ENCODE measurements around the gene ADORA2A.

The ADORA2A gene

DNA sequence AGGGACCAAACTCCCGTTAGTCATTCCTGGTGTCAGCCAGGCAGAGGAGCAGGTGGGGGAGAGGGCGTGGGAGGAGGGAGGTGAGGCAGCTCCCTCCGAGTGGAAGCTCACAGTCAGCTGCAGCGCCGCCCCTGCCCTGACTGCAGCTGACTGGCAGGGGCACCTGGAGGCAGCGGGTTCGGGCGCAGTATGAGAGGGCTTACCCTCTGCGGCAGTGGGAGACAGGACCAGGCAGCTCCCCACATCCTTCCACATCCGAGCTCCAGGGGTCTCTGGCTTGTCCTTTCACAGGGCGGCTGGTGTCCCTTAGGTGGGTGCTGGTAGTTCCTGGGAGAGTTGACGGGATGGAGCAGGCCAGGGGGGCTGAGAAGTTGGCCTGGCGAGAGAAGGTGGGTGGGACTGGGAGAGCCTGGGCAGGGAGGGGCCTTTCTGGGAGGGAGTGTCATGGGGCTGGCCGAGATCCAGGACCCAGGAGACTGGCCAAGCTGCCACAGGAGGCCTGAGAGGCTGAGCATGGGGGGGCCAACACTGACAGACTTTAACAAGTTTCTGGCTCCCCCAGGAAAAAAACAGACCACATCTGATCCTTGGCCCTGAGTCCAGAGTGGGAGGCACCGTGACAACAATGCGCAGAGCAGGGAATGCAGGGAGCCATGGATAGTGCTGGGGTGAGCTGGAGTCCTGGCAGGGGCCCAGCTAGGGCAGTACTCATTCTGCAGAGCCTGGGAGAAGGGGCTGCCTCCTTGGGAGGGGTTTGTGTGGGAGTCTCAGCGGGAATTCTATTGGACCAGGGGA, 4.9 kb downstream of the ADORA2A start:
- Histone ChIP-seq H3K4me3 (ENCODE audit: insufficient read depth, low read depth, low read length) (no peak overlapping the region), H3K27me3 (ENCODE audit: control insufficient read depth, insufficient read depth, low read length, poor library complexity, severe bottlenecking) (no peaks in the 10 kb centered on the region), H3K27ac (ENCODE audit: insufficient read depth, low read depth, low read length, poor library complexity, severe bottlenecking) (no peak overlapping the region), H3K9me3 (ENCODE audit: control insufficient read depth, low read length) (no peaks in the 10 kb centered on the region), H3K4me1 (ENCODE audit: control insufficient read depth, insufficient read depth, low read length) (peaks cover 20% of the 10 kb centered on the region), H3K36me3 (ENCODE audit: control insufficient read depth, insufficient read depth, low read length) (no peaks in the 10 kb centered on the region)
- WGBS, 2 experiments = 88 to 89% methylated on average over 17 of the region's 17 CpGs

DNA sequence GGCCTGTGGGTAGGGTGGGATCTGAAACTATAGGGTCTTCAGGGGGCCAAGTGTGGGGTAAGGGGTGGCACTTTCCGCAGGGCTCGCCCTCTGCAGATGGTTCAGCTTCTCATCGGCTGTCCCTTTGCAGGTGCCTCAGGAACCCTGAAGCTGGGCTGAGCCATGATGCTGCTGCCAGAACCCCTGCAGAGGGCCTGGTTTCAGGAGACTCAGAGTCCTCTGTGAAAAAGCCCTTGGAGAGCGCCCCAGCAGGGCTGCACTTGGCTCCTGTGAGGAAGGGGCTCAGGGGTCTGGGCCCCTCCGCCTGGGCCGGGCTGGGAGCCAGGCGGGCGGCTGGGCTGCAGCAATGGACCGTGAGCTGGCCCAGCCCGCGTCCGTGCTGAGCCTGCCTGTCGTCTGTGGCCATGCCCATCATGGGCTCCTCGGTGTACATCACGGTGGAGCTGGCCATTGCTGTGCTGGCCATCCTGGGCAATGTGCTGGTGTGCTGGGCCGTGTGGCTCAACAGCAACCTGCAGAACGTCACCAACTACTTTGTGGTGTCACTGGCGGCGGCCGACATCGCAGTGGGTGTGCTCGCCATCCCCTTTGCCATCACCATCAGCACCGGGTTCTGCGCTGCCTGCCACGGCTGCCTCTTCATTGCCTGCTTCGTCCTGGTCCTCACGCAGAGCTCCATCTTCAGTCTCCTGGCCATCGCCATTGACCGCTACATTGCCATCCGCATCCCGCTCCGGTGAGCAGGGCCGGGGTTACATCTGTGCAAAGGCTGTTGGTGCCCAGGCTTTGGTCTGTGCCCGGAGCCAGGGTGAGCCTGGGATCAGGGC, 5.8 kb downstream of the ADORA2A start:
- no peaks in the 10 kb centered on the region for H3K36me3 ChIP-seq (ENCODE audit: control insufficient read depth, insufficient read depth, low read length)
- H3K27ac ChIP-seq (ENCODE audit: insufficient read depth, low read depth, low read length, poor library complexity, severe bottlenecking) = no peak overlapping the region
- H3K9me3 ChIP-seq (ENCODE audit: control insufficient read depth, low read length) = no peaks in the 10 kb centered on the region
- H3K4me1 ChIP-seq (ENCODE audit: control insufficient read depth, insufficient read depth, low read length) = peaks cover 20% of the 10 kb centered on the region
- WGBS, 2 experiments = 95 to 97% methylated on average over 34 of the region's 34 CpGs
- no peak overlapping the region for H3K4me3 ChIP-seq (ENCODE audit: insufficient read depth, low read depth, low read length)
- H3K27me3 ChIP-seq (ENCODE audit: control insufficient read depth, insufficient read depth, low read length, poor library complexity, severe bottlenecking) = no peaks in the 10 kb centered on the region

DNA sequence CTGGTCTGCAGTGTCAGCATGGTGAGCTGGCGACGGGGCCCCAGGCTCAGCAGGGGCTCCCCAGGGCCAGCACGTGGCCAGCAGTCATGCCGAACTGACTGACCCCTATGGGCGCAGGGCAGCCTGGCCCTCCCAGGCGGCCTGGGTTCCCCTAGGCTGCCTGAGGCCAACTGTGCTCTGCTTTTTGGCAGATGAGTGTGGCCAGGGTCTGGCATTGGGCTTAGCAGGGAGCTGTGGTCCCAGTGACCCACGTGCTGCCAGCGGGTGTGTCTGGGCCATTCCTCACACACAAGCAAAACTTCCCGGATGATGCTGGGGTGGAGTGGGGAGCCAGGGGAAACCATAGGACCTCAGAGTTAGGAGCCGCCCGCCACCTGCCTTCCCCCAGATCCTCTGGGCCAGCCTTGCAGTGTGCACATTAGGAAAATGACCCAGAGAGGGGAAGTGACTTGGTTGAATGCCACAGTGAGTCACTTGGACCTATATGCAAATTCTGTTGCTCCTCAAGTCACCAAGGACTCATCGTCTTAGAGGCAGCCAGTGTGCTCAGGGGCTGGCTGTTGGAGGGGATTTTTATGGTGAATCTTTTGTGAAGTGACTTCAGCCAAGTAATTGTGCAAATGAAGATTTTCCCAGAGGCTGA, 6.5 kb downstream of the ADORA2A start:
- H3K9me3 ChIP-seq (ENCODE audit: control insufficient read depth, low read length) = no peaks in the 10 kb centered on the region
- H3K27ac ChIP-seq (ENCODE audit: insufficient read depth, low read depth, low read length, poor library complexity, severe bottlenecking) = no peak overlapping the region
- H3K36me3 ChIP-seq (ENCODE audit: control insufficient read depth, insufficient read depth, low read length) = no peaks in the 10 kb centered on the region
- WGBS, 2 experiments = 90 to 92% methylated on average over 12 of the region's 12 CpGs
- peaks cover 16% of the 10 kb centered on the region for H3K4me1 ChIP-seq (ENCODE audit: control insufficient read depth, insufficient read depth, low read length)
- no peaks in the 10 kb centered on the region for H3K27me3 ChIP-seq (ENCODE audit: control insufficient read depth, insufficient read depth, low read length, poor library complexity, severe bottlenecking)
- H3K4me3 ChIP-seq (ENCODE audit: insufficient read depth, low read depth, low read length) = no peak overlapping the region

DNA sequence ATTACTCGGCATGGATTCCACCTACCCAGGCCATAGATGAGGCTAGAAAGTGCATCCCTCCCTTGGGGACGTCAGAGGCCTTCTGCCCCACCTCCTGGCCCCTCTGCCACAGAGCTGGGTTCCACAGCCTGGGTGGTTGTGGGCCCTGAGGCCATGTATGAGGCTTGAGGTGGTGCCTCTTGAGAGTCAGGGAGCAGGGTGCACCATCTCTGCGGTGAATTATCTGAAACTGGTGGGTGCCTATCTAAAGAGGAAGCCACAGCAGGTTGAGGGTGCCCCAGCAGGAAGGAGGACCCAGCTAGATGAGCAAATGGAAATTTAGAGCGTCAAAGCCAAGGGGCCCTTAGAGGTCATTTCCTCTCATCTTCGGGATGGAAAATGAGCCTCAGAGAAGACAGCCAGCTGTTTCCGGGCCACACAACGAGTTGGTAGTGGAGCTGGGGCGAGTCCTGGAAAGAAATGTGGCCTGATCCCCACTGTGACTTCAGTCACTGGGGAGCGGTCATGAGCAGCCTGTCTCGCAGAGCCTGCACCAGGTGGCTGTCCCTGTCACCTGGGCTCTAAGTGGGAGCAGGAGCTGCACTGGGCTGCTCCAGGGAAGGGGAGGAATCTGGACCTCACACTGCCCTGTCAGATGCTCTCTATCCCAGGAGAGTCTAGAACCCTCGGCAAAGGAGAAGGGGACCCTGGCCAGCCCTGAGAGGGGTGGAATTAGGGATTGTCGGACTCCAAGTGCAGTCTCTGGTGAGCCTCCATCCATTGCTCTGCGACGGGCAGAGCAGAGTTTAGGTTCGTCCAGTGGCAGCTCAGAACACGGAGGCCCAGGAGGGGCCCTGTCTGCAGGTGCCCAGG, 7.3 kb downstream of the ADORA2A start:
- Histone ChIP-seq H3K4me1 (ENCODE audit: control insufficient read depth, insufficient read depth, low read length) (peaks cover 9% of the 10 kb centered on the region), H3K27me3 (ENCODE audit: control insufficient read depth, insufficient read depth, low read length, poor library complexity, severe bottlenecking) (no peaks in the 10 kb centered on the region), H3K4me3 (ENCODE audit: insufficient read depth, low read depth, low read length) (no peak overlapping the region), H3K36me3 (ENCODE audit: control insufficient read depth, insufficient read depth, low read length) (no peaks in the 10 kb centered on the region), H3K9me3 (ENCODE audit: control insufficient read depth, low read length) (no peaks in the 10 kb centered on the region), H3K27ac (ENCODE audit: insufficient read depth, low read depth, low read length, poor library complexity, severe bottlenecking) (no peak overlapping the region)
- 90 to 92% methylated on average over 16 of the region's 16 CpGs for WGBS, 2 experiments

DNA sequence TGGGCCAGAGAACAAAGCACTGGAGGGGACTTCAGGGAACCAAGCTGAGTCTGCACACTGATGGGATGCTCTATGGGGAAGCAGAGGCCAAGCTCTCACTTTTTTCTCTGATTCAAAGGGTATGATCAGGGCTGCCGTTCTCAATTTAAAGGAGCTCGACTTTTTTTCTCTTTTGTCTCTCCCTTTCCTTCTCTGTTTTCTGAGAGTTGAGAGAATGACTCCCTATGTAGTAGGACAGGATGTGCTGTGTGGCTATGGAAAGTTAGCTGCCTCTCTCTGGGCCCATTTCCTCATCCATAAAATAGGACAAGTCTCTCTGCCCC, 7.9 kb downstream of the ADORA2A start:
- WGBS, 2 experiments = 86 to 90% methylated on average over 2 of the region's 2 CpGs
- Histone ChIP-seq H3K27ac (ENCODE audit: insufficient read depth, low read depth, low read length, poor library complexity, severe bottlenecking) (no peak overlapping the region), H3K9me3 (ENCODE audit: control insufficient read depth, low read length) (no peaks in the 10 kb centered on the region), H3K36me3 (ENCODE audit: control insufficient read depth, insufficient read depth, low read length) (no peaks in the 10 kb centered on the region), H3K27me3 (ENCODE audit: control insufficient read depth, insufficient read depth, low read length, poor library complexity, severe bottlenecking) (no peaks in the 10 kb centered on the region), H3K4me3 (ENCODE audit: insufficient read depth, low read depth, low read length) (no peak overlapping the region), H3K4me1 (ENCODE audit: control insufficient read depth, insufficient read depth, low read length) (peaks cover 7% of the 10 kb centered on the region)

DNA sequence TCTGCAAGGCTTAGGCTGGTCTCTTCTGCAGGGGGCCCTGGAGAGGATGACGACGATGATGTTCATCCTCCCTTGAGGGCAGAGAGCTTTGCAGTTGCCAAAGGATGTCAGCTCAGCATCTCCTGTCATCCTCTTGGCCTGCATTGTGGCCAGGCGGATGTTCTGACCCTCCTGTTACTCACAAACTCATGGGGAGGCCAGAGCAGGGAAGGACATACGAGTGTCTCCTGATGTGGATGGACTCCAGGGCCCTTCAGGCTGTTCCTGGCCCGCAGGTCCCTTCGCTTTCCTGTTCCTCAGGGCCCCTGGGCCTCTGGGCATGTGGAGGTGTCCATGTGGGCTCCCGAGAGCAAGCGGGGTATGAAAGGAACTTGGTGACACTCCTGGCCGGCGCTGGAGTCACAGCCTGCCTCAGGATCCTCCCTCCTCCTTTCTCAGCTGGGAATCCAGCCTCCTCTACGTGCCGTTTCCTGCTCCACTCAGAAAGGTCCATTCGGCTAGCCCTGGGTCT, 8.5 kb downstream of the ADORA2A start:
- H3K4me1 ChIP-seq (ENCODE audit: control insufficient read depth, insufficient read depth, low read length) = peaks cover 7% of the 10 kb centered on the region
- H3K27ac ChIP-seq (ENCODE audit: insufficient read depth, low read depth, low read length, poor library complexity, severe bottlenecking) = no peak overlapping the region
- no peaks in the 10 kb centered on the region for H3K9me3 ChIP-seq (ENCODE audit: control insufficient read depth, low read length)
- WGBS, 2 experiments = 82 to 83% methylated on average over 13 of the region's 13 CpGs
- H3K36me3 ChIP-seq (ENCODE audit: control insufficient read depth, insufficient read depth, low read length) = no peaks in the 10 kb centered on the region
- no peaks in the 10 kb centered on the region for H3K27me3 ChIP-seq (ENCODE audit: control insufficient read depth, insufficient read depth, low read length, poor library complexity, severe bottlenecking)
- no peak overlapping the region for H3K4me3 ChIP-seq (ENCODE audit: insufficient read depth, low read depth, low read length)

DNA sequence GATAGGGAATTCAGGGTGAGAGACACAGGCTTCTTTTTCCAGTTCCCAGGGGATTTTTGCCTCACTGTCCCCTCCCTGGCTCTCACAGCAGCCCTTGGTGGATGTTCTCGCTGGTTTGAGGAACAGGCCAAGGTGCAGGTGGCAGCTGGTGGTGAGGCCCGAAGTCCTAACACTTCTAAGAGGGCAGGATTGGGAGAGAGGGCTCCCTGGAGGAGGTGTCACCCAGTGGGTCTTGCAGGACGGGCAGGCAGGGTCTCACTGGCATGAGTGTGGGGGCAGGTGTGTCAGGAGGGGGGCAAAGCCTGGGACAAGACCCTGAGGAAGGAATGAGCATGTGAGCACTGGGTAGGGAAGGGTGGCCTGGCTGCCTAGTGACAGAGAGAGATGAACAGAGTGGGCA, 9.2 kb downstream of the ADORA2A start:
- 94 to 95% methylated on average over 3 of the region's 3 CpGs for WGBS, 2 experiments
- Histone ChIP-seq H3K4me3 (ENCODE audit: insufficient read depth, low read depth, low read length) (no peak overlapping the region), H3K9me3 (ENCODE audit: control insufficient read depth, low read length) (no peaks in the 10 kb centered on the region), H3K36me3 (ENCODE audit: control insufficient read depth, insufficient read depth, low read length) (no peaks in the 10 kb centered on the region), H3K27me3 (ENCODE audit: control insufficient read depth, insufficient read depth, low read length, poor library complexity, severe bottlenecking) (no peaks in the 10 kb centered on the region), H3K27ac (ENCODE audit: insufficient read depth, low read depth, low read length, poor library complexity, severe bottlenecking) (no peak overlapping the region), H3K4me1 (ENCODE audit: control insufficient read depth, insufficient read depth, low read length) (peaks cover 7% of the 10 kb centered on the region)

DNA sequence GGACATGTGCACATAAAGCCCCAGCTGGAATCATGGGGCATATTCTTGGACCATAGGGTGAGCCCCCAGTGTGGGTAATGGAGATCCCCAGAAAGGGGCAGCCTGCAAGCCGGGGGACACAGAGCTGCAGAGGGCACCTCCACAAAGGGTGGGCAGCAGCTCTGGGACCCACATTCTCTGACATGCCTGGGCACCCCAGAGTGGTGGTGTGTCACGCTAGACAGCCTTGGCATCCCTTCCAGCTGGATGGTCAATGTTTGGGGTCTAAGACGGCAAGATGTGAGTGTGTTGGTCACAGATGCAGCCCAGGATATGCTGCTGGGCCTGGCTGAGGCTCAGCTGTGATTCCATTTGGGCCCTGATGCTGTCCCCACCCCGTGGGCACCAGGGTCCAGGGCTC, 9.7 kb downstream of the ADORA2A start:
- Histone ChIP-seq H3K9me3 (ENCODE audit: control insufficient read depth, low read length) (no peaks in the 10 kb centered on the region), H3K4me1 (ENCODE audit: control insufficient read depth, insufficient read depth, low read length) (peaks cover 6% of the 10 kb centered on the region), H3K36me3 (ENCODE audit: control insufficient read depth, insufficient read depth, low read length) (no peaks in the 10 kb centered on the region), H3K4me3 (ENCODE audit: insufficient read depth, low read depth, low read length) (no peak overlapping the region), H3K27ac (ENCODE audit: insufficient read depth, low read depth, low read length, poor library complexity, severe bottlenecking) (no peak overlapping the region), H3K27me3 (ENCODE audit: control insufficient read depth, insufficient read depth, low read length, poor library complexity, severe bottlenecking) (no peaks in the 10 kb centered on the region)
- WGBS, 2 experiments = 85 to 93% methylated on average over 4 of the region's 4 CpGs

DNA sequence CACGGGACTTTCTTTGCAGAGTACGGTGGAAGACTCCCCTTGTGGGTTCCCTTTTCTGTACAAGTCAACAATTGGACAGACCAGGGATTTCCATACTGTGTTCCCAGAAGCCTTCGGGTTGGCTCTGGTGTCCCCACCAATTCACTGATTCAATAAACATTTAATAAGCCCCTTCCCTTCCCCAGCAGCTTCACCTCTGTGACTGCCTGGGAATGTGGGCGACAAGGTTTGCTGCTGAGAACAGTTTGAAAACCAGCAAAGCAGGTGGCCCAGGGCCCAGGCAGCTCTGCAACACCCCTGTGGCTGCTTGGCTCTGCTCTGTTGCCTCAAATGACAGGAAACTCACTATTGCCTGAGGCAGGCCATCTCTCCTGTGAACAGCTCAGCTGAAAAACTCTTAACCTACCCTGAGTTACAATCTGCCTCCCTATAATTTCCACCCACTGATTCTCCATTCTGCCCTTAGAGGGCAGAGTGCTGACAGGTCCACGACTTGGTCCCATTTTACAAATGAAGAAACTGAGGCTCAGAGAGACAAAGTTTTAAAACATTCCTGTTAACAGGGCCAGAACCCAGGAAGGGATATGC, 10.4 kb downstream of the ADORA2A start:
- H3K27ac ChIP-seq (ENCODE audit: insufficient read depth, low read depth, low read length, poor library complexity, severe bottlenecking) = no peak overlapping the region
- no peaks in the 10 kb centered on the region for H3K36me3 ChIP-seq (ENCODE audit: control insufficient read depth, insufficient read depth, low read length)
- no peaks in the 10 kb centered on the region for H3K27me3 ChIP-seq (ENCODE audit: control insufficient read depth, insufficient read depth, low read length, poor library complexity, severe bottlenecking)
- H3K4me3 ChIP-seq (ENCODE audit: insufficient read depth, low read depth, low read length) = no peak overlapping the region
- no peaks in the 10 kb centered on the region for H3K4me1 ChIP-seq (ENCODE audit: control insufficient read depth, insufficient read depth, low read length)
- WGBS, 2 experiments = 92 to 94% methylated on average over 5 of the region's 5 CpGs
- no peaks in the 10 kb centered on the region for H3K9me3 ChIP-seq (ENCODE audit: control insufficient read depth, low read length)

Data from ectodermal cell (in vitro differentiated cells).